Measurements from ENCODE around the gene CCR3. TPM values are rescaled to one million over a fixed set of nuclear protein-coding genes. Genes with fewer than 3 reads are reported as not detected.

CCR3 gene
- total RNA-seq, 1 experiment from 2014 or later, result not detected

- no peak for ATAC-seq
- POLR2A ChIA-PET, result no interaction called here
- BruUV-seq (replicated peaks), result no TSS peak
- no peaks in the 10 kb centered on the region for H3K36me3 ChIP-seq (ENCODE audit: control insufficient read depth, insufficient read depth, low read length)
- no peaks in the 10 kb centered on the region for H3K9me3 ChIP-seq (ENCODE audit: control insufficient read depth, insufficient read depth, low read depth, low read length)
- H3K4me1 ChIP-seq (ENCODE audit: control insufficient read depth, insufficient read depth, low read length), result no peaks in the 10 kb centered on the region
- no peaks in the 10 kb centered on the region for H3K27me3 ChIP-seq (ENCODE audit: control insufficient read depth, insufficient read depth, low read length)
- intact Hi-C loops (cut with micrococcal nuclease; ENCODE audit: unreplicated experiment) (no loop called here), in situ Hi-C loops (cut with HindIII; ENCODE audit: low pct_unique_long_range_greater_than_20kb, low sequenced_read_pairs) (no loop called here)
- no peak overlapping the region for H3K27ac ChIP-seq (ENCODE audit: low read length)
- TF ChIP-seq POLR2AphosphoS5 (IDR thresholded peaks at IDR 0.05; ENCODE audit: low read depth, low read length), result no peak
- TF ChIP-seq REST (IDR thresholded peaks at IDR 0.05; ENCODE audit: insufficient read depth in 1 of 2, low read depth in 2 of 2, low read length in 1 of 2), result no peak
- TF ChIP-seq SIN3A (IDR thresholded peaks at IDR 0.05; ENCODE audit: borderline replicate concordance, insufficient read depth, low read depth, low read length), result no peak
- no peak for TF ChIP-seq TCF7L2 (IDR thresholded peaks at IDR 0.05; ENCODE audit: low read depth, low read length)
- TF ChIP-seq CTCF (IDR thresholded peaks at IDR 0.05), result no peak
- CTCF ChIA-PET, result no interaction called here
- H3K4me3 ChIP-seq (ENCODE audit: low read depth in 2 of 2, low read length in 2 of 2), result no peak overlapping the region
- no peak for DNase-seq (ENCODE audit: low read depth, low spot score)
Observed at GRCh38 chr3:46209053-46209452, 33.2 kb upstream of the CCR3 start.

- in situ Hi-C loops (cut with HindIII; ENCODE audit: low pct_unique_long_range_greater_than_20kb, low sequenced_read_pairs), result no loop called here
- Histone ChIP-seq H3K4me1 (ENCODE audit: control insufficient read depth, insufficient read depth, low read length) (no peaks in the 10 kb centered on the region), H3K36me3 (ENCODE audit: control insufficient read depth, insufficient read depth, low read length) (no peaks in the 10 kb centered on the region), H3K9me3 (ENCODE audit: control insufficient read depth, insufficient read depth, low read depth, low read length) (no peaks in the 10 kb centered on the region), H3K4me3 (ENCODE audit: low read depth in 2 of 2, low read length in 2 of 2) (no peak overlapping the region), H3K27me3 (ENCODE audit: control insufficient read depth, insufficient read depth, low read length) (no peaks in the 10 kb centered on the region), H3K27ac (ENCODE audit: low read length) (no peak overlapping the region)
- intact Hi-C loops (cut with micrococcal nuclease; ENCODE audit: unreplicated experiment), result no loop called here
- ChIA-PET CTCF (no interaction called here), POLR2A (no interaction called here)
- no peak for ATAC-seq
- TF ChIP-seq REST (IDR thresholded peaks at IDR 0.05; ENCODE audit: insufficient read depth in 1 of 2, low read depth in 2 of 2, low read length in 1 of 2) (no peak), POLR2AphosphoS5 (IDR thresholded peaks at IDR 0.05; ENCODE audit: low read depth, low read length) (no peak), CTCF (IDR thresholded peaks at IDR 0.05) (no peak), TCF7L2 (IDR thresholded peaks at IDR 0.05; ENCODE audit: low read depth, low read length) (no peak), SIN3A (IDR thresholded peaks at IDR 0.05; ENCODE audit: borderline replicate concordance, insufficient read depth, low read depth, low read length) (no peak)
- no peak for DNase-seq (ENCODE audit: low read depth, low spot score)
- BruUV-seq (replicated peaks), result no TSS peak
Observed at GRCh38 chr3:46209746-46210470, 32.4 kb upstream of the CCR3 start.

Data from Panc1 (cell line).